LNCaP clone FGC (cell line): ENCODE results near the gene FBLN1.

Experiments
- DNase-seq: peaks from one replicate; pipeline ENCODE4 v3.0.0-alpha.2; 2011; ENCODE audit warnings: low read depth
- H3K4me3 ChIP-seq: 2 replicates; pipeline ENCODE4 v1.5.1; 2011; ENCODE audit warnings: mild to moderate bottlenecking, low read depth, low read length, control low read depth
- CTCF ChIP-seq: IDR thresholded peaks from 2 replicates; pipeline ENCODE4 v1.5.1; 2012; ENCODE audit warnings: mild to moderate bottlenecking; ENCODE audit not compliant: control insufficient read depth, insufficient read depth; ENCODE audit errors: extremely low read depth

Gene FBLN1, protein sequence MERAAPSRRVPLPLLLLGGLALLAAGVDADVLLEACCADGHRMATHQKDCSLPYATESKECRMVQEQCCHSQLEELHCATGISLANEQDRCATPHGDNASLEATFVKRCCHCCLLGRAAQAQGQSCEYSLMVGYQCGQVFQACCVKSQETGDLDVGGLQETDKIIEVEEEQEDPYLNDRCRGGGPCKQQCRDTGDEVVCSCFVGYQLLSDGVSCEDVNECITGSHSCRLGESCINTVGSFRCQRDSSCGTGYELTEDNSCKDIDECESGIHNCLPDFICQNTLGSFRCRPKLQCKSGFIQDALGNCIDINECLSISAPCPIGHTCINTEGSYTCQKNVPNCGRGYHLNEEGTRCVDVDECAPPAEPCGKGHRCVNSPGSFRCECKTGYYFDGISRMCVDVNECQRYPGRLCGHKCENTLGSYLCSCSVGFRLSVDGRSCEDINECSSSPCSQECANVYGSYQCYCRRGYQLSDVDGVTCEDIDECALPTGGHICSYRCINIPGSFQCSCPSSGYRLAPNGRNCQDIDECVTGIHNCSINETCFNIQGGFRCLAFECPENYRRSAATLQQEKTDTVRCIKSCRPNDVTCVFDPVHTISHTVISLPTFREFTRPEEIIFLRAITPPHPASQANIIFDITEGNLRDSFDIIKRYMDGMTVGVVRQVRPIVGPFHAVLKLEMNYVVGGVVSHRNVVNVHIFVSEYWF

GRCh38 chr22:45502215-45503049 is at the start of gene FBLN1:
Gene FBLN1, plus strand, starts transcription at chr22:45502883. Its CDS starts 103 bp downstream, at chr22:45502986.
- no peak for DNase-seq
- H3K4me3 ChIP-seq, result peak within 1 kb of the TSS; percentile 34; the same call in 1 of the 2 replicates

DNA sequence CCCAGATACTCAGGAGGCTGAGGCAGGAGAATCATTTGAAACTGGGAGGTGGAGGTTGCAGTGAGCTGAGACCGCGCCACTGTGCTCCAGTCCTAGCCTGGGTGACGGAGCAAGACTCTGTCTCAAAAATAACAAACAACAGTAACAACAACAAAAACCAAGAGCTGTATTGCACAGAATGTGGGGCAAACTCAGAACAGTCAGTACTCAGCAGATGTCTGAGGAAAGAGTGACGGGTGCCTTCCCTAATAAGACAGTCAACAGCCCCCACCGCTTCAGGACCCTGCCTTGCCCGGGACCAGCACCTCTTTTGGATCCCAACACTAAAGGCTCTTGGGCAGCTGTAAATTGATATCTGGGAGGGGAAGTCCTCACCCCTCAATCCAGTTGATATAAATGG is 48.9 kb upstream of the FBLN1 start:
- no peak for DNase-seq
- no peak overlapping the region for H3K4me3 ChIP-seq
- no peak for TF ChIP-seq CTCF

More at GRCh38 chr22:45502215-45503049, at the start of gene FBLN1:
- TF ChIP-seq CTCF, result no peak; the same call in 1 of the 2 replicates

GRCh38 chr22:45454275-45454674 is 48.4 kb upstream of the FBLN1 start:
- no peak for TF ChIP-seq CTCF
- DNase-seq, result no peak
- H3K4me3 ChIP-seq, result no peak overlapping the region

DNA sequence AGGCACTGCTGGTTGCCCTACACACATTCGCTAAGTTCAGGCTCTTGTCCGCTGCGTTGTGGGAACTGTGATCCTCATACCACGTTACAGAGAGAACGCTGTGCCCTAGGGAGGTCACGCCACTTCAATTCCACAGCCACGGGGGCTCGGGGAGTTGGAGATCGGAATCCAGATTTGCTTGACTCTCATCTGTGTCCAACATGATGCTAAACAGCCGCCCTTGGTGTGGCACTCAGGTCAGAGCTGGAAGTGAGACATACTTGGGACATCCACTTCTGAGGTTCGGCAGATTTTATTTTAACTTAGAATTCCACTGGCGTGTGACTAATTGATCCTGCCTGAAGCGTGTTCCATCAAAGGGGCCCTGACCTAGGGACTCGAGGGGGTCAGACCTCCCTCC is 47.5 kb upstream of the FBLN1 start:
- no peak for DNase-seq
- no peak overlapping the region for H3K4me3 ChIP-seq
- TF ChIP-seq CTCF, result no peak

DNA sequence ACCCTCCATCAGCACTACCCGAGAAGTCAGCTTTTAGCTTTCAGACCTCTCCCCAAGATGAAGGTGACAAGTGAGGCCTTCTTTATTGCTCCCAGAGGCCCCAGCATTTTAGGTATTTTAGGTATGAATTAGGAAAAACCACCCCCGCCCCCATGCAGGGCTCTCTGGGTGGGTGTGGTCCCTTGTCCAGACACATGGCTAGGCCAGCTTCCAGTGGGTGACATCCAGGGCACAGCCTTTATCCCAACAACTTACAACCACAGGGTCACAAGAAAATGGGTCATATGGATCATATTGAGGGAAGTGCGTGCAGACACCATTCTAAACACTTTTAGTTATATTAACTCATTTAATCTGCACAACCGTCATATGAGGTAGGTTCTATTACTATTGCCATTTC is 47.1 kb upstream of the FBLN1 start:
- DNase-seq, result no peak
- no peak for TF ChIP-seq CTCF
- no peak overlapping the region for H3K4me3 ChIP-seq

DNA sequence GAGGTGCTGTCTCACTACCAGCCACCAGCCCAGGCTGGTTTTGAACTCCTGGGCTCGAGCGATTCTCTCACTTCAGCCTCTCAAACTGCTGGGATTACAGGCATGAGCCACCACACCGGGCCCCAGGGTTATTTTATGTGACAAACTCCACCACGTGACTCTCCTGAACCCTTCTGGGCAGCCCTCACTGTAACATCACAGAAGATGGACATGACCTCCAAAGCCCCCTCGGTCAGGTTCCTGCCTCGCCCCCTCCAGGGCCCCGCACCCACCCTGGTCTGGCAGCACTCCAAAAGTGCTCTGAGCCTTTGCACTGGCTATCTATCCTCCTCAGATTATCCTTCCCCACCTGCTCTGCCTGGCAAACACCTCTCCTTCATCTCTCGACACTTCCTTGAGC is 45.9 kb upstream of the FBLN1 start:
- no peak for DNase-seq
- H3K4me3 ChIP-seq, result no peak overlapping the region
- TF ChIP-seq CTCF, result no peak
